Measurements from ENCODE around the gene CLCN5.
"Not testable (repeated sequence)": the region's sequence is repeated elsewhere in the genome, so short reads cannot be mapped to it uniquely, and the experiment has no call there.

CLCN5 gene

GRCh38 chrX:49995795-49996455, 73.5 kb downstream of the CLCN5 start:
- no peak for DNase-seq (ENCODE audit: low read depth in 2 of 2)

GRCh38 chrX:49996474-49996873, 74.1 kb downstream of the CLCN5 start:
- no peak for DNase-seq (ENCODE audit: low read depth in 2 of 2)

- no peak for DNase-seq (ENCODE audit: low read depth in 2 of 2)
Observed at GRCh38 chrX:49999087-49999486, 76.7 kb downstream of the CLCN5 start.

- DNase-seq (ENCODE audit: low read depth in 2 of 2), result no peak
Observed at GRCh38 chrX:50000937-50001542, 78.6 kb downstream of the CLCN5 start.

GRCh38 chrX:50002067-50002714, 79.8 kb downstream of the CLCN5 start:
- no peak for DNase-seq (ENCODE audit: low read depth in 2 of 2)

- no peak for DNase-seq (ENCODE audit: low read depth in 2 of 2)
Observed at GRCh38 chrX:50003467-50003866, 81.1 kb downstream of the CLCN5 start.

GRCh38 chrX:50003927-50004326, 81.5 kb downstream of the CLCN5 start:
- no peak for DNase-seq (ENCODE audit: low read depth in 2 of 2)

- DNase-seq (ENCODE audit: low read depth in 2 of 2), result not testable (repeated sequence)
Observed at GRCh38 chrX:50025591-50025990, 103.2 kb downstream of the CLCN5 start.

GRCh38 chrX:50035126-50035525, 112.7 kb downstream of the CLCN5 start:
- no peak for DNase-seq (ENCODE audit: low read depth in 2 of 2)

GRCh38 chrX:50036426-50036825, 114.0 kb downstream of the CLCN5 start:
- DNase-seq (ENCODE audit: low read depth in 2 of 2), result no peak

- DNase-seq (ENCODE audit: low read depth in 2 of 2), result no peak
Observed at GRCh38 chrX:50045823-50046222, 123.4 kb downstream of the CLCN5 start.

GRCh38 chrX:50049228-50049627, 126.8 kb downstream of the CLCN5 start:
- DNase-seq (ENCODE audit: low read depth in 2 of 2), result no peak

GRCh38 chrX:50054147-50054546, 131.8 kb downstream of the CLCN5 start:
- DNase-seq (ENCODE audit: low read depth in 2 of 2), result no peak

GRCh38 chrX:50066318-50066937, 144.0 kb downstream of the CLCN5 start:
- DNase-seq (ENCODE audit: low read depth in 2 of 2), result no peak

GRCh38 chrX:50067435-50068284, 145.3 kb downstream of the CLCN5 start:
- no peak for DNase-seq (ENCODE audit: low read depth in 2 of 2)

- DNase-seq (ENCODE audit: low read depth in 2 of 2), result no peak
Observed at GRCh38 chrX:50068285-50068563, 145.8 kb downstream of the CLCN5 start.

GRCh38 chrX:50068893-50069292, 146.5 kb downstream of the CLCN5 start:
- no peak for DNase-seq (ENCODE audit: low read depth in 2 of 2)

GRCh38 chrX:50071494-50071893, 149.1 kb downstream of the CLCN5 start:
- no peak for DNase-seq (ENCODE audit: low read depth in 2 of 2)

- no peak for DNase-seq (ENCODE audit: low read depth in 2 of 2)
Observed at GRCh38 chrX:50072110-50072509, 149.7 kb downstream of the CLCN5 start.

- no peak for DNase-seq (ENCODE audit: low read depth in 2 of 2)
Observed at GRCh38 chrX:50073601-50074000, 151.2 kb downstream of the CLCN5 start.

- no peak for DNase-seq (ENCODE audit: low read depth in 2 of 2)
Observed at GRCh38 chrX:50075630-50076339, 153.4 kb downstream of the CLCN5 start.

All from fibroblast of skin of left quadriceps (primary cell).